Epithelial cell of prostate (primary cell): ENCODE results near the gene PCSK1.
"Not testable (repeated sequence)": the region's sequence is repeated elsewhere in the genome, so short reads cannot be mapped to it uniquely, and the experiment has no call there.

ENCODE experiments used
- DNase-seq: peaks from one replicate; pipeline ENCODE4 v3.0.0-alpha.2; 2011; ENCODE audit warnings: low read depth, low spot score
- H3K27ac ChIP-seq: fragments of 450-650 bp; 2 replicates; pipeline ENCODE4 v1.5.1; 2017; ENCODE audit warnings: mild to moderate bottlenecking

PCSK1 gene

DNA sequence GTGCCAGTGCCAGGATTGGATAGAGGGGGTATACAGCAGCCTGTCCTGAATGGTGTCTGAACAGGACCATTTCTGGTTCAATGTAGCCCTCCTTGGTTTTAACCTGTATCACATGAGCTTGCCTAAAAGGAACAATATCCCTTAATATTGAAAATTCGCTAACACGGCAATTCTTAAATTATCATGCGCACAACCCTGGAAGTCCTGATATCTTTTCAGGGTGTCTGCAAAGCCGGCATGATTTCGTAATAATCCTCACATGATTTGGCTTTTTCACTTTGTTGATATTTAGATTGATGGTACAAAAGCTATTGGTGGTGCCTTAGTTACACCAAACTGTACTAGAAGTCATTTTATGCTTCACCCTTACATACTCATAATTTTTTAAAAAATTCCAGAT, 53.2 kb downstream of the PCSK1 start:
- no peak for DNase-seq

DNA sequence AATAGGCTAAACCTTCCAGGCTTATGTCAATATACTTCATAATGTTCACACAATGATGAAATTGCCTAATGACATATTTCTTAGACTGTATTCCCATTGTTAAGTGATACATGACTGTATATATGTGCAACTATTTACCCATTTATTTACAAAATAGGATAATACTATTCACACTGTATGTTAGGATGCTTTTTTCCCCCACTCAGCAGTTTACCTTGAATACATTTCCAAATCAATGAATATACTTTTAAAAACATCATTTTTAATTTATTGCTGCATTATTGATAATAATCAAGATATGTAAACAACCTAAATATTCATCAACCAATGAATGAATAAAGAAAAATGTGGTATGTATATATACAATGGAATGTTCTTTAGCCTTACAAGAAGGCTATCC, 55.5 kb downstream of the PCSK1 start:
- no peak overlapping the region for H3K27ac ChIP-seq
- no peak for DNase-seq

More for the DNA sequence above, 53.2 kb downstream of the PCSK1 start:
- no peak overlapping the region for H3K27ac ChIP-seq

DNA sequence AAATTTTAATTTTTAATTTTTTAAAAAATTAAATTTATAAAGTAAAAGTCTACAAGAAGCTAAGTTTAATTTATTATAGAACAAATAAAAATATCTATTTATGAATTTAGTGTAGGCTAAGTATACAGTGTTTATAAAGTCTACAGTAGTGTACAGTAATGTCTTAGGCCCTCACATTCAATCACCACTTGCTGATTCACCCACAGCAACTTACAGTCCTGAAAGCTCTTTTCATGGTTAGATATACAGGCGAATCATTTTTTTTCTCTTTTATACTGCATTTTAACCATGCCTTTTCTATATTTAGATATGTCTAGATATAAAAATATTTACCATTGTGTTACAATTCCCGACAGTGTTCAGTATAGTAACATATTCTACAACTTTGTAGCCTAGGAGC, 55.9 kb downstream of the PCSK1 start:
- no peak overlapping the region for H3K27ac ChIP-seq
- DNase-seq: no peak

DNA sequence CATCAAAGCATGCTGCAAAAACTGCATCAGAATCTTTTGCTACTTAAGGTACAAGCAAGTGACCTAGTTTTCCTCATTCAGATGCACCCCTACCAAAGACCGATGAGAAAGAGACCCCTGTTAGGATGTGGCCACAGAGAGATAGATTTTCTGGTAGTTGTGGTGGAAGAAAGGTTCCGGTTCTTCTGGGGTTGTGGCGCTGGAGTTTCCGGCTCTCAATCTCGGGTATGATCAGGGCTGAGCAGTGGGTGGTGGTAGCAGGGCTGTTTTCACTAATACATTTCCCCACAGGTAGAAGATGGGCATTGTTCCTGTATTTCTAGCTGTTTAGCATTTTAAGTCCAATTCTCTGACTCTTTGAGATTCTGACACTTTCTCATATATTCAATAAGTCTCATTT, 58.4 kb downstream of the PCSK1 start:
- DNase-seq: no peak

DNA sequence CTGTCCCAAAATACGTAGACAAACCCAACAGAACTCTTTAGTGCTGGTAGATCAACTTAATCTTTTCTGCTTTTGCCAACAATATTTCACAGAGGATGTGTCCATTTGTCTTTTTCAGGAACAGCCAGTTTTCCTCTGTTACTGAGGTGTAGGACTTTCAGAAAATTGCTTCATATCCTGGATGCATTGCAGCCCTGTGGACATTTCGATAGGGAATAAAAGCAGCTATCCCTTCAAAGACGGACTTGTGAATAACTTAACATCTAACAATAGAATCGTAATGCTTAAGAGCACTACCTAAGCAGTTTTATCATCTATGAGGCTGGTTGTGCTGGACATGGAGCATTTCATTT, 59.7 kb downstream of the PCSK1 start:
- no peak overlapping the region for H3K27ac ChIP-seq
- DNase-seq: no peak

More for the DNA sequence above, 58.4 kb downstream of the PCSK1 start:
- H3K27ac ChIP-seq: no peak overlapping the region

DNA sequence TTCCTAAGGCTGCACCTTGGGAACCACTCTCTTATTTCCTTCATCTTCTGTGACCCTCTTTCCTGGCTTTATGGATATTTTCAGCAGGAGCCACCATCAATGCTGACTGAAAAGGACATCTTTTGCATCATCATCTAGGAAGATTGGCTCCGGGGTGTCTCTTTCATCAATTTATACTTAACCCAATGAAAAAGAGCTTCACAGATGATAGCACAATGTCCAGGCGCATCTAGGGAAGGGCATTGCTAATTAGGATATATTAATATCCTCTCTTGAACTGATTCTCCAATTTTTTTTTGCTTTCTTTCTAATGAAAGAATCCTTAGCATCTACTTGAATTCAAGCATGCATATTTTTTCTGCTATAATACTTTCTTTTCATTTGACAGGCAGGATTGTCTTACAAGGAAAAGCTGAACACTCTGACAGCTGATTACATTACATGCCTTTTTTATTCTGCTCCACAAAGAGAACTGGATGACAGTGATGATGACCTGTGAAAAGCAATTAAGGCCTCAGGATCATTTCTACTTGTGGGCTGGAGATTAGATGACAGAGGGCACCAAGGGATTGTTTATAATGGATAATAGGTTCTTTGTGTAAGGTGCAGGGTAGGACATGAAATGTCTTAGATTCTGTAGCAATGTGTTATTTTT, 60.2 kb downstream of the PCSK1 start:
- DNase-seq: no peak
- no peak overlapping the region for H3K27ac ChIP-seq

DNA sequence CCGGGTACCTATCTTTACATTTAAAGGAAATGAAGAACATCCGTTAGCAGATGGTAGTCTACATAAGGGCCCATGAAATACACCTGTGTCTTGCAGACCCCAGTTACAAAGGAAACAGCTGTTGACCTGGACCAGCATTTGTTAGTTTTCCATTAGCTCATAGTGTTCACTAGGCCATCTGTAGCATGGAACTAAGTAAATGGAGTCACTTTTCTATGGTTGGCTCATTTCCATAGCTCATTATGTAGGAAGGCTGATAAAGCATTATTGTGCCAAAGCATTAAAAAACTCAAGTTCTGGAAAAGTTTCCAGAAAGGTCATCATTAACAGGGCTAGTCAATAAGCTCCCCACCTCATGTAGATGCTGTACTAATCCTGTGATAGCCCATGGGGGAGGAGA, 62.1 kb downstream of the PCSK1 start:
- H3K27ac ChIP-seq: no peak overlapping the region
- no peak for DNase-seq

DNA sequence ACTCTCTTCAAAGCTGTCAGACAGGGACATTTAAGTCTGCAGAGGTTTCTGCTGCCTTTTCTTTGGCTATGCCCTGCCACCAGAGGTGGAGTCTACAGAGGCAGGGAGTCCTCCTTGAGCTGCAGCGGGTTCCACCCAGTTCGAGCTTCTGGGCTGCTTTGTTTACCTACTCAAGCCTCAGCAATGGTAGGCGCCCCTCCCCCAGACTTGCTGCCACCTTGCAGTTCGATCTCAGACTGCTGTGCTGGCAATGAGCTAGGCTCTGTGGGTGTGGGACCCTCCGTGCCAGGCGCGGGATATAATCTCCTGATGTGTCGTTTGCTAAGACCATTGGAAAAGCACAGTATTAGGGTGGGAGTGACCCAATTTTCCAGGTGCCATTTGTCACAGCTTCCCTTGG, 65.7 kb downstream of the PCSK1 start:
- DNase-seq, H3K27ac ChIP-seq: not testable (repeated sequence)

DNA sequence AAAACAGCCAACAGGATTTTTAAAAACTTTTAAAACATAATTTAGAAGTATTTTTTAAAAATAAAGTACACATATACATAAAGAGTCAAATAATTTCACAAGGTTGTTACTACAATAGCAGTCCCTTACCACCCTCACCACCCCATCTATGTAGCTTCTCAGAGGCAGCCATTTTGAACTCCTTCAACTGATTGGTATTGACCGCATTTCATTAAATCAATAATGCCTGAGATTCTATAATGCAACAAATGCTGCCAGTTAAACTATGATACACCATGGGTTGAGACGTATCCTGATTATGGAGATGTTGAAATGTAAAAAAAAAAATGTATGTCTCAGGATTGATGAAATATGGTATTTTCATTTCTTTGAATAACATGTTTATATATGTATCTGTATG, 78.8 kb downstream of the PCSK1 start:
- DNase-seq: no peak
- H3K27ac ChIP-seq: no peak overlapping the region

DNA sequence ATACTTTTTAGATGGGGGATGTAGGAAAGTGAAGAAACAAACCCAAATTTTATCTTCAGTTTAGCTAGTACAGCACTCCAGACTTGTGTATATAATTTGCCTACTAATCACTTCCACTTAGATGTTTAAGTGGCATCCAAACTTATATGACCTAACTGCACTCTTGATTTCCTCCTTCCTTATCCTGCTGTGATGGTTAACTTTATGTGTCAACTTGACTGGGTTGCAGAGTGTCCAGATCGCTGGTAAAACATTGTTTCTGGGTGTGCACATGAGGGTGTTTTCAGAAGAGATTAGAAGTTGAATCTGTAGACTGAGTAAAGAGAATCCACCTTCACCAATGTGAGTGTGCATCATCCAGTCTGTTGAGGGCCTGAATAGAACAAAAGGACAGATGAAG, 79.8 kb downstream of the PCSK1 start:
- no peak overlapping the region for H3K27ac ChIP-seq
- DNase-seq: no peak

DNA sequence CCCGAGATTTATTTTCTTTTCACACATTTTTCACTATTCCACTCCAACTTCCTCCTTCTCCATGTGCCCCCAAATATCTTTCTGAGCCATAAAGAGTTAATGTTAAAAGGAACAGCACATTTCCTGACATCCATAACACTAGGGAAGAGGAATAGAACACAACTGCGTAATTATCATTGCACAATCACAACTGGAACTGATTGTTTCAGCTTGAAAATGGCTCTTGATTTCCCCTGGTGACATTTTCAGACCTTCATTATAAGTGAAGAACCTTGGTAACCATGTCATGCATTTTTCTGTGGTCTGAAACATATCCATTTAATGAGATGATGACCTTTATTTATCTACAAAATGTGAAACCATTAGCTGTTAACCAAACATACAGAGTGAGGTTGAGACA, 82.4 kb downstream of the PCSK1 start:
- H3K27ac ChIP-seq: no peak overlapping the region
- no peak for DNase-seq

DNA sequence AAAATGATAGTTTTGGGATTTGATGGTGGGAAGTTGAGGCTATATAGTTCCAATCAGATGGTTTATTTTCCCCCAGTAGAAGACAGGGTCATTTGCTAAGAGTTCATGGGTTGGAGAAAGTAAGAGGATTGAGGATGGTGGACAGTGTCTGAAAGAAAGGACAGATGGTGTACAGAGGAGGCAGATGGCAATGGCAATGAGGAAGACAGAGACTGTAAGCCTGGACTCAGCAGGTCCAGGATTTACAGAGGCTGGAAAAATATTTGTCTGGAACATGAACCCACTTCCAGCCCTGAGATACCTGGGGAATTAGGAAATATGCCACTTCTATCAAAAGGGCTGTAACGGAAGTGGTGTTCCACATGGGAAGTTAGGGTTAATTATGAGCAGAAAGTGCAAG, 84.5 kb downstream of the PCSK1 start:
- H3K27ac ChIP-seq: no peak overlapping the region

DNA sequence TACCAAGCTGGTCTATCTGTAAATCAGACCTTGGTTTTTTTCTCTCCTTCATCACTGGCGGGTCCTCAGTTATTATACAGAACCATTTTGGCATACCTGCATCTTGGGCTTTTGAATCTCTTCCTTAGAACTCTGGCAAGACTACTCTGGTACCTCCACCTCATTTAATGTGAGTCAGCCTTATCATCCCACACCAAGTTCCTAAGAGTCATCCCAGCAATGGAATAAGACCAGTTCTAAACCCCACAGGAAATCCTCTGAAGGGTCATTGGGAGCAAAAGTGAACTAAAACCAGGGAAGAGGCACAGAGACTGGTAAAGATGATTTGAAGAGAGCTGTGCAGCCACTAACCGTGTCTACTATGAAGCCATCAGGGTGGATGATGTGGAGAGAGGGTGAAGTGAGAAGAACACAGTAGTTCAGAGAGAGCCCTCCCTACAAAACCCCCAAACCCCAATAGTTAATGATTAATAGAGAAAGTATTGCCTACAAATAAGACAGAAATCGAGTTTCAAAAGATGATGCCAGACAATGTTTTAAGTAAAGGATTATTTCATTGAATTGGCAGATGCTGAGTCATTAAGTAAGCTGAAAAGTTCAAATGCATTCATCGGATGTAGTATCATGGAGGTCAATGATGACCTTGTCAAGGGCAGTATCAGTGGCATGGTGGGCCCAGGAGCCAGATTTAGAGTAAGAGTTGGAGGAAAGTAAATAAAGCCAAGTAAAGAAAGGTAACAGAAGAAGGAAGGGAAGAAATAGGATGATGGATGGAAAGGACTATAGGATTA, 85.4 kb downstream of the PCSK1 start:
- no peak overlapping the region for H3K27ac ChIP-seq
- DNase-seq: no peak

More for the DNA sequence above, 84.5 kb downstream of the PCSK1 start:
- DNase-seq: no peak

DNA sequence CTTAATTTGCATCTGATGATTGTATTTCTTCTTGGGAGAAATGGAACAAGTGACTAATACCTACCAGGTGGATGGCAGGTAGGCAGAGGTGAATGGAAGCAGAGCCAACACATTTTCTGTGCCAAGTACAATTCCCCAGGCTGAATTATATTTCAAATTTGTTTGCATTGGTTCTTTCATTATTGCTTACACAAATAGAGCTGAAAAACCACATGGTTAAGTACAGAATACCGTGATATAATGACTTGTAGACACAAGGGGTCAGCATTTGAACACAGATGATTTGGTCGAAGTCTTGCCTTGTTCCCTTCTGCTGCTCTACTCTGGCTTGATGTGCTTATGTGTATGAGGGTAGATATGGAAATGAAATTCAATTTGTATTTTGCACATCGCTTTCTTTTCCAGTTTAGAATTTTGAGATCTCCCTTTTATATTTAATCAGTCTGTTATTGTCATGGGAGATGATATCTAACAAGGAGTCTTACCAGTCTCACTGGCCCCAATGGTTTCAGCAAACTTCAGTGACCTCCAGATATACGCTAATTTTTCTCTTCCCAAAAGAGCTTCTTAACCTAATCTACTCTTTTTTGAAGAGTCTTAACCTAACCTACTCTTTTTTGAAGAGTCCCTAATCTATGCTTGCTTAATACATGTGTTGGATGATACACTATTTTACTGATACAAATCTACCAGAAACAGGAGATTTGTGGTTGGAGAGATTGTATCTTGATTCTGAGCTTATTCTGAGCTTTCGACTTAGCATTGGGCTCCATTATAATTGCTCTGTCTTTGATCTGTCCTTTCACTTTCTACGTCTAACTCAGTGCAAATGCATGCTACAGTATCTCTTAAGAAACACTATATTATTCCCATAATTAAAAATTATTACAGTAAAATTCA, 88.1 kb downstream of the PCSK1 start:
- DNase-seq: no peak

DNA sequence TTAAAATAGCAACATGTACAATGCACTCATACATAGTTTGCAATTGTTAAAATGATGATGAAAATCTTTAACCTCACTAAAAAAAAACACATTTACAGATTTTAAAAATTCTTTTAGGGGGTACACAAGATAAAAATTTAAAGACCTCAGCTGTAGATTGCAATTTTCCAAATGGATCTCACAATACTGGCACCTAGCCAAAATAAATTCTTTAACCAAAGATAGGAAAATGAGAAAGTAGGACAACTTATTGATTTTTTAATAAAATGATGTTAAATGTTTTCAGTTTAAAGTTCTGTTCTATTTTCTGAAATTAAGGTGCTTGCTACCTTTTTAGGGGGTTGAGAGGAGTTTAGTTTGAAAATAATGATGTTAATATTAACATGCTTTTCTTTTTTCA, 90.0 kb downstream of the PCSK1 start:
- no peak for DNase-seq
- H3K27ac ChIP-seq: no peak overlapping the region

More for the DNA sequence above, 88.1 kb downstream of the PCSK1 start:
- H3K27ac ChIP-seq: no peak overlapping the region

DNA sequence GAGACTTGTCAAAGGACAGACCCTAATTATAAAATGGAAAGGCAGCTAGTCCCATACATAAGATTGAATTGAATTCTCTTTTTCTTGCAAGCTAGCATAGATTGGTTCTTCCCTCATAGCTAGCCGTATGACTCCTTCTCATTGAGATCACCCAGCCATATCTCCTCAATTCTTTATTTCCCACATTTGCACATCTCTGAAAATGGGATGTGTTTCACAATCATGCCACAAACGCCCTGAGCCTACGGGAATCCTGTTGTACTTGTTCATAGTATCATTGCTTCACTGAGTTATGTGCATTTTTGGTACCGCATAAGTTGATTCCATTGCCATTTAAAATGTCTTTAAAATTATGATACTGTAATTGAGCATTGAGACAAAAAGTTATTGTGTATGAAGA, 90.5 kb downstream of the PCSK1 start:
- DNase-seq: no peak
- no peak overlapping the region for H3K27ac ChIP-seq
